B cell (primary cell): ENCODE measurements around the gene ANAPC2.

ENCODE experiments used
- EZH2 ChIP-seq: IDR thresholded peaks from 2 replicates; pipeline ENCODE4 v1.6.1; 2012; ENCODE audit warnings: borderline replicate concordance, low read depth, mild to moderate bottlenecking, moderate library complexity, low read length; ENCODE audit not compliant: insufficient read depth, poor library complexity, severe bottlenecking
- TF ChIP-seq, protein P1 (sequence below): fragments of 200-600 bp; IDR thresholded peaks from one replicate; pipeline ENCODE4 v1.8.0; 2022; ENCODE audit warnings: antibody characterized with exemption, mild to moderate bottlenecking

DNA sequence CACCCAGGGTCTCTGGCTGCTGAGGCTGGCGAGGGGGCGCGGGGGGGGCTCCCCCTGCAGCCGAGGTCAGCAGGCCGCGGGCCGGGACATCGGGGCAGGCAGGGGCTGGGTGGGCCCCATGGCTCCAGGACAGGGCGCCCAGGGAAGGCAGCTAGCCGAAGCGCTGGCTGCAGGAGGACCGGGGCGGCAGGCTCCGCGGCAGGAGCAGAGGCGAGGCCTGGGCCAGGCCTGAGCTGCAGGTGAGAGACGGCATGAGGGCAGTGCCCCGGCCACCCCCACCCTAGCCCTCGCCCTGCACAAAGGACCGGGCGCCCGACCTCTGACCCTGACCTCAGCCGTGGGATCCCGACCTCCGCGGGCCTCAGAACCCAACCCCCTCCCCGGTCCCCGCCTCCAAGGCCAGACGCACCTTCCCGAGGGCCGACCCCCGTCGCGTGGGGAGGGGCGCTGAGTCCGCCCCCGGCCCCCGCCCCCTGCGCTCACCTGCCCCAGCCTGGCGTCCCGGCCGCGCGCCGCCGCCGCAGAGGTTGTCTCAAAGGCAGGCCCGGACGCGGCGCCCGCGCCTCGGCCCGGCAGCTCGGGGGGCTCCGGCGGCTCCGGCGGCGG is 33.2 kb upstream of the ANAPC2 start:
- TF ChIP-seq, protein P1, sequence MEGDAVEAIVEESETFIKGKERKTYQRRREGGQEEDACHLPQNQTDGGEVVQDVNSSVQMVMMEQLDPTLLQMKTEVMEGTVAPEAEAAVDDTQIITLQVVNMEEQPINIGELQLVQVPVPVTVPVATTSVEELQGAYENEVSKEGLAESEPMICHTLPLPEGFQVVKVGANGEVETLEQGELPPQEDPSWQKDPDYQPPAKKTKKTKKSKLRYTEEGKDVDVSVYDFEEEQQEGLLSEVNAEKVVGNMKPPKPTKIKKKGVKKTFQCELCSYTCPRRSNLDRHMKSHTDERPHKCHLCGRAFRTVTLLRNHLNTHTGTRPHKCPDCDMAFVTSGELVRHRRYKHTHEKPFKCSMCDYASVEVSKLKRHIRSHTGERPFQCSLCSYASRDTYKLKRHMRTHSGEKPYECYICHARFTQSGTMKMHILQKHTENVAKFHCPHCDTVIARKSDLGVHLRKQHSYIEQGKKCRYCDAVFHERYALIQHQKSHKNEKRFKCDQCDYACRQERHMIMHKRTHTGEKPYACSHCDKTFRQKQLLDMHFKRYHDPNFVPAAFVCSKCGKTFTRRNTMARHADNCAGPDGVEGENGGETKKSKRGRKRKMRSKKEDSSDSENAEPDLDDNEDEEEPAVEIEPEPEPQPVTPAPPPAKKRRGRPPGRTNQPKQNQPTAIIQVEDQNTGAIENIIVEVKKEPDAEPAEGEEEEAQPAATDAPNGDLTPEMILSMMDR: no peak
- TF ChIP-seq EZH2: no peak
